ENCODE results near the gene JMJD1C. TPM values are rescaled to one million over a fixed set of nuclear protein-coding genes. Genes with fewer than 3 reads are reported as not detected.

JMJD1C gene
- total and polyA plus RNA-seq, 12 donors: 36.0 to 124 (median 57.2) TPM

DNA sequence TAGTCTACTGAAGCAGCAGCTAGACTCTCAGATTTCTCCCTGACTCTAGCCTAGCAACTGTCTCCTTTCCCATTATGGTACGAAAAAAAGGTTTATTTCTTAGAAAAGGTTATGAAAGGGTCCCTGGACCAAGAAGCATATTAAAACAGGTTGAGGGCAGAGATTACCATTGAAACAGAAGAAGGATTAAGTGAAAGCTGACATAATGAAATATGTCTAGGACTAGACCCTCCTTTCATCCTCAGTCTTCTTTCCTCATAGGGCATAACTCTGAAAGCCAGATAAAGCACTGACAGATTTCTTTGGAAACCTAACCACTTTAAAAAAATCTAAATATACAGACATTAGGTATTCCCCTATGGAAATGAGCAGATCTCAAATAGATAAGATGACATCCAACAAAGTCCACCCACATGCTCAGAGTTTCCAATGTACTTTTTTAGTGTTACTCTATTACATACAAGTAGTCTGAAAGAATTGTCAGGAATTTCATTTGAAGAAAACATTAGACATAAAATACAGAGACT lies 58.6 kb downstream of the JMJD1C start:
- H3K27ac ChIP-seq: no peak overlapping the region
- intact Hi-C loops (cut with DNase I): no loop called here
- no peaks in the 10 kb centered on the region for H3K36me3 ChIP-seq (replicated peaks in 1 of 2)
- TF ChIP-seq, protein P1, sequence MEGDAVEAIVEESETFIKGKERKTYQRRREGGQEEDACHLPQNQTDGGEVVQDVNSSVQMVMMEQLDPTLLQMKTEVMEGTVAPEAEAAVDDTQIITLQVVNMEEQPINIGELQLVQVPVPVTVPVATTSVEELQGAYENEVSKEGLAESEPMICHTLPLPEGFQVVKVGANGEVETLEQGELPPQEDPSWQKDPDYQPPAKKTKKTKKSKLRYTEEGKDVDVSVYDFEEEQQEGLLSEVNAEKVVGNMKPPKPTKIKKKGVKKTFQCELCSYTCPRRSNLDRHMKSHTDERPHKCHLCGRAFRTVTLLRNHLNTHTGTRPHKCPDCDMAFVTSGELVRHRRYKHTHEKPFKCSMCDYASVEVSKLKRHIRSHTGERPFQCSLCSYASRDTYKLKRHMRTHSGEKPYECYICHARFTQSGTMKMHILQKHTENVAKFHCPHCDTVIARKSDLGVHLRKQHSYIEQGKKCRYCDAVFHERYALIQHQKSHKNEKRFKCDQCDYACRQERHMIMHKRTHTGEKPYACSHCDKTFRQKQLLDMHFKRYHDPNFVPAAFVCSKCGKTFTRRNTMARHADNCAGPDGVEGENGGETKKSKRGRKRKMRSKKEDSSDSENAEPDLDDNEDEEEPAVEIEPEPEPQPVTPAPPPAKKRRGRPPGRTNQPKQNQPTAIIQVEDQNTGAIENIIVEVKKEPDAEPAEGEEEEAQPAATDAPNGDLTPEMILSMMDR (IDR thresholded peaks at IDR 0.05): no peak
- no peaks in the 10 kb centered on the region for H3K9me3 ChIP-seq (replicated peaks in 1 of 3)
- 86 to 98% (median 92%) methylated on average over 1 of the region's 1 CpG for WGBS, 4 donors
- no peak for DNase-seq
- no peaks in the 10 kb centered on the region for H3K4me1 ChIP-seq (replicated peaks in 1 of 2)
- H3K4me3 ChIP-seq: no peak overlapping the region
- no peaks in the 10 kb centered on the region for H3K27me3 ChIP-seq

DNA sequence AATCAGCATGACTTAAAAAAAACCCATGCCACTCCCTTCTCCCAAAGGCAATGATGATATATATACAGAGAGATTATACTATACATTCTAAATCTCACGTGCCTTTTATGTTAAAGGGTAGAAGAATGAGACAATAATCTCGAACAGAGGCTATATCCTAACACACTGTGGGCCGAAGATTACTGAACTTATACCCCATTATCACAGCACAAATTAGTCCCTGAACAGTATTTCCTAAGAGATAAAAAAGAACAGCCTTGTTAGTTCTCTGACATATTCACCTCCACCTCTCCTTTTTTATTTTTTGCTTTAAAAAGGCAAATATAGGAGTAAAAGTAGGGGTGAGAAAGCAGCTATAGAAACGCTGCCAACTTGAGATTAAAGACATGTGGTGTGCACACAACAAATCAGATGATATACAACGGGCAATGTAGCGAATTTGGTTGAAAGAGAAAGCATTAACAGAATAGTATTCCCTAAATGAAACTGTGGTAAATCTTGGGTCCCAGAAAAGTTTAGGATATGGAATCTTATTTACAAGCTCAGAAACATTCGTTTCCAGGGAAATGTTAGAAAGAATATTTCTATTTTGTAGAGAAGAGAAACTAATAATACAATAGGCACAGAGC lies 69.5 kb downstream of the JMJD1C start:
- Histone ChIP-seq H3K27me3 (no peaks in the 10 kb centered on the region), H3K9me3 (replicated peaks in 1 of 3) (no peaks in the 10 kb centered on the region), H3K4me1 (replicated peaks in 1 of 2) (no peaks in the 10 kb centered on the region), H3K4me3 (no peak overlapping the region), H3K27ac (no peak overlapping the region), H3K36me3 (replicated peaks in 1 of 2) (no peaks in the 10 kb centered on the region)
- no peak for TF ChIP-seq POLR2A (IDR thresholded peaks at IDR 0.05)
- TF ChIP-seq, protein P1 (IDR thresholded peaks at IDR 0.05): no peak
- intact Hi-C loops (cut with DNase I): no loop called here
- 72 to 80% (median 73%) methylated on average over 7 of the region's 7 CpGs for WGBS, 4 donors
- no peak for DNase-seq

DNA sequence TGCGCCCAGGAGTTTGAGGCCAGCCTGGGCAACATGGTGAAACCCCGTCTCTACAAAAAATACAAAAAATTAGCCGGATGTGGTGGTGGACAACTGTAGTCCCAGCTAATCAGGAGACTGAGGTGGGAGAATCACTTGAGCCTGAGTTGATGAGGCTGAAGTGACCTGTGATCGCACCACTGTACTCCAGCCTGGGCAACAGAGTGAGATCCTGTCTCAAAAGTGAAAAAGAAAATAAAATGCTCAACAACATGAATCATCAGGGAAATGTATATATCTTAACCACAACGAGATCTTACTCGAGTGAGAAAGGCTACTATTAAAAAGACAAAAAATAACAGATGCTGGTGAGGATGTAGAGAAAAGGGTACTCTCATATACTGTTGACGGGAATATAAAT lies 72.7 kb downstream of the JMJD1C start:
- intact Hi-C loops (cut with DNase I): no loop called here
- H3K36me3 ChIP-seq (replicated peaks in 1 of 2): no peaks in the 10 kb centered on the region
- no peak for DNase-seq
- WGBS, 4 donors: 94 to 96% (median 95%) methylated on average over 7 of the region's 7 CpGs
- no peak overlapping the region for H3K4me3 ChIP-seq
- no peak for TF ChIP-seq POLR2A (IDR thresholded peaks at IDR 0.05)
- TF ChIP-seq, protein P1 (IDR thresholded peaks at IDR 0.05): no peak
- H3K4me1 ChIP-seq (replicated peaks in 1 of 2): no peaks in the 10 kb centered on the region
- no peaks in the 10 kb centered on the region for H3K27me3 ChIP-seq
- no peak overlapping the region for H3K27ac ChIP-seq
- peaks cover 0 to 10% (median 0%) of the 10 kb centered on the region in 3 donors for H3K9me3 ChIP-seq (replicated peaks in 1 of 3)

DNA sequence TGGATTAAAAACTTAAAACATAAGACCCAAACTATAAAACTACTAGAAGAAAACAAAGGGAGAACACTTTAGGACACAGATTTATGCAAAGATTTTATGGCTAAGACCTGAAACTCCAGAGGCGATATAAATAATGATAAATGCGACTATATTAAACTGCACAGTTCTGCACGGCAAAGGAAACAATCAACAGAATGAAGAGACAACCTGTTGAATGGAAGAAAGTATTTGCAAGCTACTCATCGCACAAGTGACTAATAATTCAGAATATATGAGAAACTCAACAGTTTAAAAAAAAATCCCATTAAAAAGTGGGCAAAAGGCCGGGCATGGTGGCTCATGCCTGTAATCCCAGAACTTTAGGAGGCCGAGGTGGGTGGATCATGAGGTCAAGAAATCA lies 73.6 kb downstream of the JMJD1C start:
- intact Hi-C loops (cut with DNase I): no loop called here
- TF ChIP-seq, protein P1 (IDR thresholded peaks at IDR 0.05): no peak
- TF ChIP-seq POLR2A (IDR thresholded peaks at IDR 0.05): no peak
- Histone ChIP-seq H3K27me3 (no peaks in the 10 kb centered on the region), H3K4me1 (replicated peaks in 1 of 2) (no peaks in the 10 kb centered on the region), H3K27ac (no peak overlapping the region), H3K4me3 (no peak overlapping the region), H3K36me3 (replicated peaks in 1 of 2) (no peaks in the 10 kb centered on the region), H3K9me3 (replicated peaks in 1 of 3) (peaks cover 0 to 10% (median 0%) of the 10 kb centered on the region in 3 donors)
- WGBS, 4 donors: 94 to 99% (median 97%) methylated on average over 6 of the region's 6 CpGs
- DNase-seq: no peak

Data from adrenal gland (tissue), 12 donors.